ENCODE data around the gene IER5L.
"Not testable (repeated sequence)": the region's sequence is repeated elsewhere in the genome, so short reads cannot be mapped to it uniquely, and the experiment has no call there.

IER5L gene

GRCh38 chr9:129138476-129139232 is 39.4 kb downstream of the IER5L start:
- no peak for DNase-seq (ENCODE audit: low spot score)

- no peak for DNase-seq (ENCODE audit: low spot score)
Observed at GRCh38 chr9:129138144-129138462, 40.0 kb downstream of the IER5L start.

- DNase-seq (ENCODE audit: low spot score): no peak
Observed at GRCh38 chr9:129137292-129138143, 40.5 kb downstream of the IER5L start.

- DNase-seq (ENCODE audit: low spot score): no peak
Observed at GRCh38 chr9:129136446-129137035, 41.5 kb downstream of the IER5L start.

- no peak for DNase-seq (ENCODE audit: low spot score)
Observed at GRCh38 chr9:129135476-129135875, 42.6 kb downstream of the IER5L start.

GRCh38 chr9:129133082-129133481 is 45.0 kb downstream of the IER5L start:
- no peak for DNase-seq (ENCODE audit: low spot score)

GRCh38 chr9:129131300-129132145 is 46.5 kb downstream of the IER5L start:
- DNase-seq (ENCODE audit: low spot score): peak; percentile 64

- DNase-seq (ENCODE audit: low spot score): no peak
Observed at GRCh38 chr9:129130791-129131190, 47.3 kb downstream of the IER5L start.

GRCh38 chr9:129130271-129130670 is 47.8 kb downstream of the IER5L start:
- DNase-seq (ENCODE audit: low spot score): not testable (repeated sequence)

- DNase-seq (ENCODE audit: low spot score): no peak
Observed at GRCh38 chr9:129128689-129129088, 49.4 kb downstream of the IER5L start.

GRCh38 chr9:129126749-129127618 is 51.1 kb downstream of the IER5L start:
- DNase-seq (ENCODE audit: low spot score): no peak
